GM18508 (cell line): ENCODE measurements around the gene GLOD4.
A peak's percentile ranks its signal among the peaks of the same experiment; 100 is the strongest.
"Not testable (repeated sequence)": the region's sequence is repeated elsewhere in the genome, so short reads cannot be mapped to it uniquely, and the experiment has no call there.

Experiments used
- ATAC-seq: cut with Tn5 transposase; IDR thresholded peaks from one replicate; pipeline ENCODE4 v1.9.1; 2021; ENCODE audit warnings: moderate number of reproducible peaks; ENCODE audit not compliant: insufficient read depth, unreplicated experiment

The GLOD4 gene

GRCh38 chr17:784143-784542 is 2.1 kb upstream of the GLOD4 start:
- ATAC-seq = no peak

GRCh38 chr17:778096-778495 is 4.0 kb downstream of the GLOD4 start:
- ATAC-seq = no peak

GRCh38 chr17:774313-774584 is 7.8 kb downstream of the GLOD4 start:
- ATAC-seq = no peak

GRCh38 chr17:773467-774312 is 8.4 kb downstream of the GLOD4 start:
- ATAC-seq = no peak

GRCh38 chr17:773016-773415 is 9.1 kb downstream of the GLOD4 start:
- ATAC-seq = no peak

GRCh38 chr17:767076-767475 is 15.0 kb downstream of the GLOD4 start:
- ATAC-seq = no peak

GRCh38 chr17:760371-760770 is 21.7 kb downstream of the GLOD4 start:
- no peak for ATAC-seq

GRCh38 chr17:759964-760363 is 22.1 kb downstream of the GLOD4 start:
- no peak for ATAC-seq

- not testable (repeated sequence) for ATAC-seq
These were observed 26.0 kb downstream of the GLOD4 start for GRCh38 chr17:756010-756567.

- ATAC-seq = not testable (repeated sequence)
These were observed 26.6 kb downstream of the GLOD4 start for GRCh38 chr17:755319-755961.

GRCh38 chr17:753418-753817 is 28.7 kb downstream of the GLOD4 start:
- ATAC-seq = no peak

GRCh38 chr17:752620-753219 is 29.4 kb downstream of the GLOD4 start:
- no peak for ATAC-seq

- peak; percentile 57 for ATAC-seq
These were observed 30.0 kb downstream of the GLOD4 start, which contains the start of gene GEMIN4 for GRCh38 chr17:752002-752619. Gene GEMIN4 (minus strand): TSS chr17:752264. CDS start chr17:752142, 122 bp downstream.

- no peak for ATAC-seq
These were observed 30.6 kb downstream of the GLOD4 start for GRCh38 chr17:751269-752001.

GRCh38 chr17:750431-751037 is 31.5 kb downstream of the GLOD4 start:
- no peak for ATAC-seq

GRCh38 chr17:749359-749758 is 32.7 kb downstream of the GLOD4 start:
- not testable (repeated sequence) for ATAC-seq

- ATAC-seq = not testable (repeated sequence)
These were observed 33.5 kb downstream of the GLOD4 start for GRCh38 chr17:748604-749003.

GRCh38 chr17:746783-747629 is 35.1 kb downstream of the GLOD4 start:
- no peak for ATAC-seq

GRCh38 chr17:746181-746580 is 35.9 kb downstream of the GLOD4 start:
- ATAC-seq = no peak
